Stimulated activated naive CD4-positive, alpha-beta T cell (primary cell): ENCODE data around the gene EFNA5.
"Not testable (repeated sequence)": the region's sequence is repeated elsewhere in the genome, so short reads cannot be mapped to it uniquely, and the experiment has no call there.

Experiments used
- DNase-seq, 6 experiments: peaks; one replicate each; lab custom pipeline; 2025; lab: John Stamatoyannopoulos, UW

Gene EFNA5

DNA sequence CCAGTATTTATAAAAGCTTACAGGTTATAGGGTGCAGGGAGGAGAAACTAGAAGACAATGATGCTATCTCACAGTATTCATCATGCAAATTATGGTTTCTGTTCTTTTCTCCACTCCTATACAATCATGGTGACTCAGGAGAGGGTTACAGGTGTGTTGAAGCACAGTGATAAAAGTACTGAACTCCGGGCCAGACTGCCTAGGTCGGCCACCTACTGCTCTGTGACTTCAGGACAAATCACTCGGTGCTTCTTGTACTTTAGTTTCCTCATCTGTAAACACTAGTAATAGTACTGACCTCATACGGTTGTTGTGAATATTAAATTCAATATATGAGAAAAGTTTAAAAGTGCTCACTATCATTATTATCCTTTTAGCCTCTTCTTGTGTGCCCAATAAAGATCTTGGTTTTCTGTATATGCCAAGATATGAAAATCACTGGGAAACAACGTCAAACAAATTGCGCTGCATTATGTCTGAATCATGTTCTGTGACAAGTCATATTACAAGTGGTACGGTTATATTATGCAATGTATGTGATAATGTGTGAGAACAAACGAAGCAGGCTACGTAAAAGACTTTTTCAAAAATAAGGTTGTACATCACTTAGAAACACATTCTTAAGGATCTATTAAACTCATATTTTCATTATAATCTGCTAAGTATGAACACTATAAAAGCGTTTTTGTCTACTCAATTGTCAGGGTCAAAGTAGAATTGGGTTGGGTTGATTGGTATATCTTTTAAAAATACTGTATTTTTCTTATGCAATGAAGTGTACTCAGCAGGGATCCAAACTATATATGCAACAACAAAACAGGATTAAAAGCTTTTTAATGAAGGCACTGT is 153.3 kb downstream of the EFNA5 start:
- DNase-seq = no peak

DNA sequence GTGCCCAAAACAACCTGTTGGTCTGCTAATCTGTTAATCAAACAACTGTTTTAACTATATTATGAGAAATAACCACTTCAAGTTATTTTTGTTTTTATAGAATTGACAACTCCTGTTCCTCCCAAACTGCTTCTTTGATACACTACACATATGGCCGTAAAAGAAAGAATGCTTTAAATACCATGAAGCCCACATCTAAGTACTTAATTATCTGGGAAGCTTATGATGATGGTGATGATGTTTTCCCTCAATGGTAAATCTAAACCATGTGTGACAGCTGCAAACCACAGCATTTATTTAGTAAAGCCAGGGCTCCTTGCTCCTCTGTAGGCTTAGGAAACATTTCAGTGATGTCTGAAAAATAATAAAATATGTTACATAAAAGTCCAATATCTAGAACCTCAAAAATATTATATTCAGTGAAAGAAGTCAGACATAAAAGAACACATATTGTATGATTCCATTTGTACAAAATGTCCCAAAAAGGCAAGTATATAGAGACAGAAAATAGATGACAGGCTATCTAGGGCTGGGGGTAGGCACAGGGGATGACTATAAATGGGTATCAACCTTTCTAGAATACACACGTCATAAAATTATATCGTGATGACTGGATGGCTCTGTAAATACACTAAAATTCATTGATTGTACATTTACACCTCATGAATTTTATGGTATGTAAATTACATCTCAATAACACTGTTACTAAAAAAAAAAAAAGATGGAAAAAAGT is 154.1 kb downstream of the EFNA5 start:
- DNase-seq = no peak

DNA sequence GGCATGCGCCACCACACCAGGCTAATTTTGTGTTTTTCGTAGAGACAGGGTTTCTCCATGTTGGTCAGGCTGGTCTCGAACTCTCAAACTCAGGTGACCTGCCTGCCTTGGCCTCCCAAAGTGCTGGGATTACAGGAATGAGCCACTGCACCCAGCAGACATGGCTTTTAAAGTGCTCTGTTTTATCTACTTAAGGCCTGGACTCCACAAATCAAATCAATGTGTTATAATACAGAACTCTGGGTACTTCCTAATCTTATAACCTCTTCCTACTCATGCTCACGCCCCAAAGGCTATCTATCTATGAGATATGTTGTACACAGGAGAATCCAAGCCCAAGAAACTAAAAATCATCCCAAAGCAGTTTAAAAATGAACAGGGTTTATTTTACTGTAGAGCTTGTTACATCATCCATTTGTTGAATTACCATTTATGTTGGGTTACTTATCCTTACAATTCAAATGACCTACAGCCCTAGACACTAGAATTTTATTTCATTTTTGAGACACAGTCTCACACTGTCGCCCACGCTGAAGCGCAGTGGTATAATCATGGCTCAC is 155.1 kb downstream of the EFNA5 start:
- no peak for DNase-seq

DNA sequence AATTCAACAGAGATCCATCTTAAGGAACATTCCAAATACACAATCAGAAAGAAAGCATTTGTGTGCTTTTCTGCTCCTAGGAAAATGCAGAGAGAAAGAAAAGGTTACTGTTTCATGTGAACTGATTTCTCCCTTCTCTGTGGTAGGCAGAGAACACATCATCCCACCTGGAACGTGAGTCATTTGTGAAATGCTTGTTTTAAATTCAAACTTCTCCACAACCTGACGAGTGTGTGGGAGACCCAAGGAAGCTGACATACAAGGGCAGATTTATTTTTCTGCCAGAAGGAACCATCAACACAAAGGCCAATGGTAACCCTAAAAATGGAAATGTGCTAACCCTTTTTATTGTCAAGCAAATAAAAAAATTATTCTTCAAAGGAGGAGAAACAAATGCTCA is 156.4 kb downstream of the EFNA5 start:
- no peak for DNase-seq

DNA sequence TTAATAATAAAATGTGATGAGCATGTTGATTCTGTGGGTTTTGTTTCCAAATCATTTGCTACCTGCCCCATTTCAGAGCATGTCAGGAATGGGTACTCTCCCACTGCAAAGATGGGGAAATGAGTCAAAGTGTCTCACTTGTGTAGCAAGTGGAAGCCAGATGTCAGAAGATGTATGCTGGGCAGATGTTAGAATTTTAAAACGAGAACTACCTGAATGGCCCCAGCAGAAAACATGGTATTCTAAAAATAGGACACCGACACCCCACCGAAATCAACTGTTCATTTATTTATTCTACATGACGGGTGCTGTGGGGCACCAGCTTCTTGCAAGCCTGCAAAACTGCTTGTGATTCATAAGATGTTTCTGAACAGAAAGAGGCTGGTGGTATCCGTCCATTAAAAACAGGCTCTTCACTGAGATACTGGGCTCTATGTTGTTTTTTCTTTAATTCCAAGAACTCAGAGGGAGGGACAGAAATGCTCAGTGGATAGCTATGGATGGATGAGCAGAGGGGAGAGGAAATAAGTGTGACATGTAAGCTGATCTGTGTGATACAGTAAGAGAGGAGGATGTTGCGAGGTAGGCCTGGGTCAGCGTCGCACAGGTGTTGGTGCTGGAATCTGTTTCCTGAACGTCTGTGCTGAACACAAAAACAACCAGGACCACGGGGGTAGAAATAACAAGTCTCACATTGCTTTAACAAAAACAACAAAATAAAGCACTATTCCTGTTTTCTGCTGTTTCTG is 157.2 kb downstream of the EFNA5 start:
- no peak for DNase-seq

DNA sequence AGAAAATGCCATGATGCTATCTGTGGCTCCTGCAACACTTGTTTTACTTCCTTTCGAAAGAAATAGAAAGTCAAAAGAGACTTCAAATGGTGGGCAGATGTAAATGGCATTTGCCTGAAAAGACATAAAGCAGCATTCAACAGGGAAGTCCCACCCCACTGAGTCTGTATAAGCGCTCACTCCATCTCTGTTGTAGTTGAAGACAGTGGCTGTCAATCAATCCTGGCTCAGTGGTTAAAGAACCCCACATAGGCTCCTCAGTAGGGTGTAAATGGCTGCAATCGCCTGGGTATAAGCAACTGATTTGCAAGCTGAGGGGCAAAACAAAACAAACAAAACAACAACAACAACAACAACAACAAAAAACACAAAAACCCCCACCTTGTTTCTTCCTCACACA is 158.7 kb downstream of the EFNA5 start:
- DNase-seq = no peak

DNA sequence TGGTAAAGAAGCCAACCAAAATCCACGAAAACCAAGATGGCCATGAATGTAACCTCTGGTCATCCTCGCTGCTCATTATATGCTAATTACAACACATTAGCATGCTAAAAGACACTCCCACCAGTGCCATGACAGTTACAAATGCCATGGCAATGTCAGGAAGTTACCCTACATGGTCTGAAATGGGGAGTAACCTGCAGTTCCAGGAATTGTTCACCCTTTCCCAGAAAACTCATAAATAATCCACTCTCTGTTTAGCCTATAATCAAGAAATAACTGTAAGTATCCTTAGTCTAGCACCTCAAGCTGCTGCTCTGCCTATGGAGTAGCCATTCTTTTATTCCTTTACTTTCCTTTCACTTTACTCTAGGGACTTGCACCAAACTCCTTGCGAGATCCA is 160.6 kb downstream of the EFNA5 start:
- DNase-seq = no peak

DNA sequence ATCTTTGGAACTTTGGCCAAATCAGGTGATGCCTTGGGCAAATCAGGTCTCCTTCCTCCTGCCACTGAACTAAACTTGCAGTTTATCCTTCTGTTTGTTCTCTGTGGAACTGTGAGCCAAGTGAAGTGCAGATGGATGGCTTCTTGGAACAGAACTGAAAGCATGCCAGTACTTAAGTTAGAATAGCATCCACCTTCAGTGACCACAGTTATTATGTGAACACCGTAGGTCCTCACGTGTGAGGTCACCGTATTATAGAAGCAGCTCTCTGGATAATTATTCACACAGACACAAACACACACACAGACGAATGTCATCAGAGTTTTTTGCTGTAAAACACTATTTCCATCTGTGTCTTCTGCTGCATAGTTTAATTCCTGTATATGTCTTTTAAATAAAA is 162.6 kb downstream of the EFNA5 start:
- no peak for DNase-seq

DNA sequence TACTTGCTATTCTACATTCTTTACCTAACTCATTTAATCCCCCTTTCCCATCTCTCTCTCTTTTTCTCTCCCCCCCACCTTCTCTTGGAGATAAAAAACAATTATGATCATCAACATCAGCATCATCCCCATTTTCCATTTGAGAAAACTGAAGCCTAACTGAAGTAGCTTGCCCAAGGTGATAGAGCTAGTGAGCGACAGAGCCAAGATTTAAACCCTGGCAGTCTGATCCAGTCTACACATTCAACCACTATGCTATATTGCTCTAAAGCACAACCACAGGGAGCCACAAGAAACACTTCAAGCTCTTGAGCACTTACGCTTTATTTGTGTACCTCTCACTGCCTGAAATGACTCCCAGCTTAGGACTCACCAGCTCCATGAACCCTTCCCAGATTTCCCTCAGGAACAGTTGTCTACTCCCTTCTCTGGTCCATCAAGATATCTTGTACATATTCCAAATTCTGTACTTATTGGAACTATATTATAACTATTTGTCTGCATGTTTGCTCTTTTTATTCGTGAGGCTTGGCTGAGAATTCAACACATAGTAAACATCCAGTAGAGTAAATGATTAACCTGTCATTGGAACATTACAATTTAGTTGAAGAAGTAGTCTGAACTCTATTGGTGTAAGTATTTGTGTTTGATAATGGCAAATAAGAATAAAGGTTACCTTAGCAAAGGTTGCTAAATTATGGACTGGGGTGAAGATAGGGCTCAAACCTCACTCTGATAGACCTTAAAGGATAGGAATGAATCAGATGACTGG is 164.8 kb downstream of the EFNA5 start:
- no peak for DNase-seq

DNA sequence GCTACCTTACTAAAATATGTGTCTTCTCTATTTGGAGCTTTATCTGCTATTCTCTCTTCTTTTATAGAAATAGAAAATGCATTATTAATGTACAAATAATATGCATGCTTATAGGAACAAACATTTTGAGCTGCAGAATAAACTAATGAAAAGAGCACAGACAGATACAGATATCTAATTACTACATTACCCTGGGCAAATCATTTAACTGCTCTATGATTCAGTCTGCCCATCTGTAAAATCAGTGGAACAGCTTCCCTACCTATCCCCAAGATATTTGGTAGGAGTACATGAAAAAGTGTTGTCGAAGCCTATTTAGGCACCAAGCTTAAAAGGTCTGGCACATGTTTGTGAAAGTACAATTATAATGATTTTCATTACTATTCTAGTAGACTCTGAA is 166.3 kb downstream of the EFNA5 start:
- DNase-seq = no peak

DNA sequence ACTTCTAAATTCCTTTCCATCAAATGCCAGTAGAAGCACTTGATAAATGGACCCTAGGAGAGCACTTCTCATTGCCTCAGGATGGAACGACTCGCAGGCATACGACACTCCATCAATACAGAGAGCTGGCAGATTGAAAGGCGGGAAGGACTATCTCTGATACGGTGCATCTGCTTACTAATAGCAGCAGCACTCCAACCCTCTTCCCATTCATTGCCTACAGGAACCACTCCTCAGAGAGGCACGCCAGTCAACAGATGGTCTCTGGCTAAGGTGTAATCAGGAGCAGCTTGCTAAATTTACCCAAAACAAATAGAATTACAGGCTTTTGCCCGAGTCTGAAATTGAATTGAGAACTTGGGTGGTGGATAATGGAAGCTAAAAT is 168.1 kb downstream of the EFNA5 start:
- DNase-seq = no peak

DNA sequence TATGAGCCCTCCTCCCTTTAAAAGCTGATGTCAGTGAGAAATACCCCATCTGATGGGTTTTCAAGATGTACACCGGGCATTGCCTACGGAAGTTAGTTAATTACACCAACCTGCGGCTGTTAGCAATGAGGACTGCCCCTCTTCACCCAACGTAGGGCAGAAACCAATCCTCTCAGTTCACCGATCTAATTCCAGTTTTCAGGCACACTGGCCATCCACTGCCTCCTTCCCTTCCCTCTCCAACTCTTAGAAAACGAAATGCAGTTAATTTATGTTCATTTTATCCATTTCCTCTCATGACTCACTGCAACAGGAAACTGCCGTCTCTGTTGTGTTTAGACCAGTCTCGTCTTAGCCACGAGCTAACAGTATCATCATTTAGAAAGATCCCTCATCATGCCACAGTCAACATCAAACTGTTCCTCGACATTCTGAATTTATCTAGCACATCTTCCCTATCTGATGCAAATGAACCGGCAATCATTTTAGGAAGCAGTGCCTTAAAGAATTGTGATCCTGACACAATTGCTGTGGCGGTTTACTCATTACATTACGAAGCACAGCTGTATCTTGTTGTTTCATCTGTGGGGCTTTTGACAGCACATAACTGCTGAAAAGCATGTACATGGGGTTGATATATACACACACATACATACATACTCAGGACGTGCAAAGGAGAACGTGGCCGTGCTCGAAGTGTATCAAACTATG is 168.6 kb downstream of the EFNA5 start:
- DNase-seq = no peak

DNA sequence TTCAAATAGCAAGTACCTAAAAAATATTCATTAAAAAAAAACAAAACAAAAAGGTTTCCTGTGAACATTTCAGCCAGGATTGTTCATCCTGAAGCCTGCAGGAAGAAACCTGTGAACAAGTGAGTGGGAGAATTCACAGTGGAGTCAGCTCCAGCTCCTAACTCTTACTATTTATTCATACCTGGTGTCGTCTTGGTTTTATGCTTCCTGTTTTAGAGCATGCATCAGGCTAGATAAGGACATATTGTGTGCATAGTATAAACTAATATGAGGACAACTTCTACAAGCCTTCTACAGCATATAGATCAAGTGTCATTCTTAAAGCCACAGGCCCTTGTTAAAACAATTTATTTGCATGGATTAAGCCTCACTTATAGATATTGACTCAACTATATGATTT is 169.9 kb downstream of the EFNA5 start:
- no peak for DNase-seq

DNA sequence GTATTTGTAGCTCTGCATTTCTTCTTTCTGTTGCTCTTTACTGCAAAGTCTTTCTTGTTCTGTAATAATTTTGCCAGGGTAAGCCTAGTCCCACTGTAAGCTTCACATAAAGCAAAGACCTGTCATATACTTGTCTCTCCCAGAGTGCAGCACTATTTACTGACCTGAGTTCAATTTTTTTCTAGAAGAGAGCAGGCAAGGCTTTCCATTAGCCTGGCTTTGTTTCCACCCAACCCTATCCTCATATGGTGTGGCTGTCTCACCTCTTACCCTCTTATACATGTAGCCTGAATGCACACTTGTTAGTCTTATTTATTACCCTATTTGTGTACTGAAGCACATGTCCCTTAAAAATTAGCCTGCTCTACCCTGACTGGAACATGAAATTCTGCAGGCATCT is 170.4 kb downstream of the EFNA5 start:
- DNase-seq = no peak

DNA sequence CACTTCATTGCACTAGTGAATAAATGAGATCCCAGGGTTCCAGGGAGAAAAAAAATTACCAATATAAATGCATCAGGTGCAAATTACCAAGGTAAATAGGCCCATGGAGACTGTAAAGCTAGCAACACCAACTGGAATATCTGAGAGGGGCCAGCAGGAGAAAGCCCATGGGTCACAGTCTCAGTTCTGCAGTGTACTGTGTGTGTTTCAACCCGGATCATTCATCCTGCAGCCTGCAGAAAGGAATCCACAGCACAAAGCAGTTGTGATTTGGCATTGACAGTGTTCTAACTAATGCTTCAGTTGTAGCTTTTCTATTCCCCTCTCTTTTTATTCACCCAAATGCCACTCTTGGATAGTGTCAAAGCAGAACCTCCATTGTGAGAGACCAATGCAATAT is 171.0 kb downstream of the EFNA5 start:
- no peak for DNase-seq

DNA sequence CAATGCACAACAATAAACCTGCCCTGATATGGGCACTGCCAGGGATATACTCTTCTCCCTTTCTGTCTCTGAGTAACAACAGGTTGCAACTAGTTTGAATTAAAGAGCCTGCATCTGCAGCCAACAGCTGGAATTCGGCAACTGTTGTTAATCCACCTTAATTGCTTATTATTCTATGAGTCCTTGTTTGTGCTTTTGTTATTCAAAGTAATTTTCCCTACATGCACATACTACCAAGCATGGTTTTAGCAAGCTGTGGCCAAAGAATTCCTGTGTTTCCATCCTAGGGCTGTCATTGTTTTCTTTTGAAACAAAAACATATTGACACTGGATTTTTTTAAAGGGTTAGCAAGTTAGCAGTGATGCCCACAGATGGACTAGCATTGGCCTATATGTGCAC is 171.5 kb downstream of the EFNA5 start:
- no peak for DNase-seq

DNA sequence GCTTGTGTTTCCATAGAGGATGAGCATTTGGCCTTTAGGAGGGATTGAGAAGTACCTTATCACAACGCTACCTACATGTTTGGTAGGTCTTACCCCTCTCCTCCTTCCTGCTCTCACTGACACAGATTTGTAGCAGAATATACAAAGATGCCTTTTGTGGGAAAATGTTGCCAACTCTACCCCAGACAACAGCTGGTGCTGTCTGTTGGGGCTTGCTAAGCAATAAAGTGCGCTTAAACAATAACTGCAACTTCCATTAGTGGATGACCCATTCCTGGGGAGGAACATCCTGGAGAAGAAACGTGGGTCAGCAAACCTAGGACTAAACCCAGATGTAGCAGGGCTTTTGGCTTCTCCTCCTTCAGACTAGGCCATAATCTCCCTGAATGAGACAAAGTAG is 174.3 kb downstream of the EFNA5 start:
- DNase-seq = no peak

DNA sequence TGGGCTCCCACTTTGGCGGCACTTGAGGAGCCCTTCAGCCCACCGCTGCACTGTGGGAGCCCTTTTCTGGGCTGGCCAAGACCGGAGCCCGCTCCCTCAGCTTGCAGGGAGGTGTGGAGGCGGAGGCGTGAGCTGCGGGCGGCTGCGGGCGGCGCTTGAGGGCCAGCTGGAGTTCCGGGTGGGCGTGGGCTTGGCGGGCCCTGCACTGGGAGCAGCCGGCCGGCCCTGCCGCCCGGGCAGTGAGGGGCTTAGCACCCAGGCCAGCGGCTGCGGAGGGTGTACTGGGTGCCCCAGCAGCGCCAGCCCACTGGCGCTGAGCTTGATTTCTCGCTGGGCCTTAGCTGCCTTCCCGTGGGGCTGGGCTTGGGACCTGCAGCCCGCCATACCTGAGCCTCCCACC is 176.6 kb downstream of the EFNA5 start:
- not testable (repeated sequence) for DNase-seq

DNA sequence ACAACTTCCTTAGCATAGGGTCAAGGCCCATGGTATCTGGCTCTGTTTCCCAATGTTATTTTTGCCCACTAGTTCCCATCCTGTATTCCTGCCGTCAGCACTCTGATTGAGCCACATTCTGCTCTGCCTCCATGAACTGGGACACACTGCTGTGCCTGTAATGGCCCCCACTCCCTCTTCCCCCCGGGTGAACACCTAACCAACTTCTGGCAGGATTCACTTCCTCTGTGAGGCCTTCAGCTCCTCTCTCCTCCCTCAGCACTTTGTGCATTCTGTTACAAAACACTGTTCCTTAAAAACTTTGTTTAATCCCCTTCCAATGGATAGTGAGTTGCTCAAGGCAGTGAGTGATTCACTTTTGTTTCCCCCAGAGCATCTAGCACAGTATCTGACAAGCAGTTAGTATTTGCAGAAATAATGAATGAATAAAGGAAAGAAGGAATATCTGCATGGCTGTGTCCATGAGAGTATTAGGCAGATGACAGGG is 183.6 kb downstream of the EFNA5 start:
- no peak for DNase-seq

DNA sequence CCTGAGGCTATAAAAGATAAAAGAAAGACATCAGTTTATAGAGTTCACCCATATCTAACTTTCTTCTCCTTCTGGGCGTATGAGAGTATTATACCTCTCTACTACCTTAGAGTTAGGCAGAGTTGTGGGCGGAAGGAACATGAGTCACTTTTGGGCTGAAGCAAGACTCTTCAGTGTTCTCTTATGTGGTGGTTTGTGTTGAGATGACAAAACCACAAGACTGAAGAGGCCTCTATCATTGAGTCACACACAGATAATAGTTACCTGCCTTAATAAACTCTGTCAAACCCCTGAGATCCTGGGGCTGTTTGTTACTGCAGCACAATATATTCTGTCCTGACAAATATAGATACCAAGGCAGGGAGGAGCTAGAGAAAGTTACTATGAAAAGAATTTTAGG is 184.2 kb downstream of the EFNA5 start:
- no peak for DNase-seq

DNA sequence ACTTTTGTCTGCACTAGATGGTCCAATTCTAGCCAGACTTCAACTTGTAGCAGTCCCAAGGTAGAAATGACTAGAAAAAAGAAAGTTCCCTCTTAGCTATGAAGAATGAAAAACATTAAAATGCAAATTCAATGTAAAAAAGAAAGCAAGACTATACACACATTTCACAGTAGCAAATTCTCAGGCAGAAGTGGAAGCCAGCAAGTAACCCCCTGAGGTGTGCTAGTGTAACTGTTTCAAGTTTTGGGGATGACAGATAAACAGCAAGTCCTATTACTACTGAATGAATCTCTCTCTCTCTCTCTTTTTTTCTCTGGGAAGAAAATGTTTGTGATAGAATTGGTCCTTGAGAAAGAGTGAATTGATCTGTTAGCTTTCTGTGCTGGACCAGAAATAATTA is 185.6 kb downstream of the EFNA5 start:
- no peak for DNase-seq
